Measurements from ENCODE around the gene ATP7A.

DNA sequence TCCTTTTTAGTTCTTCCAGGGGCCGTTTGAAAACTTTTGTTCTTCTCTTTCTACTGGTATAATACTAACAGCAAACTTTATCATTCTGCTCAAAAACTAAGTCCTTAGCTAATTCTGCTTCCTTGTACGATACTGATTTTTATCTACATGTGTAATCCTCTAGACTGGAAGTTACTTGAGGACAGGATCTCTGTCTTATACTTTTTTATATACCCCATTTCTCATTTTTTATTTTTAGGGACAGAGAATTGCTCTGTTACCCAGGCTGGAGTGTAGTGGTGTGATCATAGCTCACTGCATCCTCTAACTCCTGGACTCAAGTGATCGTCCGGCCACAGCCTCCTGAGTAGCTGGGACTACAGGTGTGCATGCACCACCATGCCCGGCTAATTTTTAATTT is 9.0 kb upstream of the ATP7A start:
- TF ChIP-seq SIN3A (IDR thresholded peaks at IDR 0.05; ENCODE audit: borderline replicate concordance, low read depth, low read length) (no peak), CHD2 (IDR thresholded peaks at IDR 0.05; ENCODE audit: low read length, partially characterized antibody) (no peak), EP300 (IDR thresholded peaks at IDR 0.05; ENCODE audit: borderline replicate concordance in 1 of 2, low read depth in 1 of 2, low read length in 1 of 2) (no peak)
- TF ChIP-seq, protein P1, sequence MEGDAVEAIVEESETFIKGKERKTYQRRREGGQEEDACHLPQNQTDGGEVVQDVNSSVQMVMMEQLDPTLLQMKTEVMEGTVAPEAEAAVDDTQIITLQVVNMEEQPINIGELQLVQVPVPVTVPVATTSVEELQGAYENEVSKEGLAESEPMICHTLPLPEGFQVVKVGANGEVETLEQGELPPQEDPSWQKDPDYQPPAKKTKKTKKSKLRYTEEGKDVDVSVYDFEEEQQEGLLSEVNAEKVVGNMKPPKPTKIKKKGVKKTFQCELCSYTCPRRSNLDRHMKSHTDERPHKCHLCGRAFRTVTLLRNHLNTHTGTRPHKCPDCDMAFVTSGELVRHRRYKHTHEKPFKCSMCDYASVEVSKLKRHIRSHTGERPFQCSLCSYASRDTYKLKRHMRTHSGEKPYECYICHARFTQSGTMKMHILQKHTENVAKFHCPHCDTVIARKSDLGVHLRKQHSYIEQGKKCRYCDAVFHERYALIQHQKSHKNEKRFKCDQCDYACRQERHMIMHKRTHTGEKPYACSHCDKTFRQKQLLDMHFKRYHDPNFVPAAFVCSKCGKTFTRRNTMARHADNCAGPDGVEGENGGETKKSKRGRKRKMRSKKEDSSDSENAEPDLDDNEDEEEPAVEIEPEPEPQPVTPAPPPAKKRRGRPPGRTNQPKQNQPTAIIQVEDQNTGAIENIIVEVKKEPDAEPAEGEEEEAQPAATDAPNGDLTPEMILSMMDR (IDR thresholded peaks at IDR 0.05): no peak
